Type B pancreatic cell (in vitro differentiated cells): ENCODE results near the gene CLDN6. TPM values are rescaled to one million over a fixed set of nuclear protein-coding genes. Genes with fewer than 3 reads are reported as not detected.

Experiments used
- DNase-seq: peaks from one replicate; pipeline ENCODE4 v3.0.0; 2021; ENCODE audit warnings: mixed read lengths; ENCODE audit not compliant: unreplicated experiment; ENCODE audit errors: extremely low spot score
- H3K27ac Mint-ChIP-seq: 2 replicates; pipeline ENCODE4 v1.8.0; 2021; ENCODE audit warnings: mild to moderate bottlenecking, mixed read lengths
- H3K27me3 Mint-ChIP-seq: 2 replicates; pipeline ENCODE4 v1.8.0; 2021; ENCODE audit warnings: mixed read lengths
- H3K36me3 Mint-ChIP-seq: 2 replicates; pipeline ENCODE4 v1.8.0; 2021; ENCODE audit warnings: mixed read lengths
- H3K4me1 Mint-ChIP-seq: one replicate; pipeline ENCODE4 v1.8.0; 2021; ENCODE audit warnings: mixed read lengths; ENCODE audit not compliant: unreplicated experiment
- H3K4me3 Mint-ChIP-seq: 2 replicates; pipeline ENCODE4 v1.8.0; 2021; ENCODE audit warnings: mild to moderate bottlenecking, mixed read lengths
- H3K9me3 Mint-ChIP-seq: 2 replicates; pipeline ENCODE4 v1.8.0; 2021; ENCODE audit warnings: mixed read lengths
- CTCF ChIP-seq: fragments of 200-600 bp; sonication (generic); conservative IDR thresholded peaks from 2 replicates; pipeline ENCODE4 v1.5.0; 2021; ENCODE audit warnings: antibody characterized with exemption, mild to moderate bottlenecking
- total RNA-seq: library from RNA; stranded (reverse); gene quantifications from 2 replicates; pipeline ENCODE4 v1.2.1, GENCODE V29; 2021; ENCODE audit warnings: low replicate concordance

Gene CLDN6
- total RNA-seq, 1 donor from 2014 or later, result 98.9 TPM

- H3K4me3 Mint-ChIP-seq, result no peak overlapping the region
- H3K9me3 Mint-ChIP-seq, result no peaks in the 10 kb centered on the region
These were observed 43.5 kb downstream of the CLDN6 start for GRCh38 chr16:2974319-2975056.

GRCh38 chr16:2973605-2974318 lies 44.2 kb downstream of the CLDN6 start:
- no peak for DNase-seq
- Mint-ChIP-seq H3K36me3 (peaks cover 3% of the 10 kb centered on the region), H3K4me3 (no peak overlapping the region), H3K27ac (no peak overlapping the region), H3K4me1 (peaks cover 7% of the 10 kb centered on the region), H3K27me3 (no peaks in the 10 kb centered on the region), H3K9me3 (no peaks in the 10 kb centered on the region)
- TF ChIP-seq CTCF, result no peak

More at GRCh38 chr16:2974319-2975056, 43.5 kb downstream of the CLDN6 start:
- peaks cover 7% of the 10 kb centered on the region for H3K4me1 Mint-ChIP-seq
- peaks cover 3% of the 10 kb centered on the region for H3K36me3 Mint-ChIP-seq
- no peaks in the 10 kb centered on the region for H3K27me3 Mint-ChIP-seq
- no peak overlapping the region for H3K27ac Mint-ChIP-seq
- no peak for DNase-seq
- TF ChIP-seq CTCF, result no peak

- Mint-ChIP-seq H3K27me3 (peaks cover 3% of the 10 kb centered on the region), H3K4me3 (no peak overlapping the region), H3K4me1 (peaks cover 12% of the 10 kb centered on the region), H3K36me3 (peaks cover 3% of the 10 kb centered on the region), H3K9me3 (no peaks in the 10 kb centered on the region), H3K27ac (no peak overlapping the region)
- no peak for TF ChIP-seq CTCF
- DNase-seq, result no peak
These were observed 44.9 kb downstream of the CLDN6 start for GRCh38 chr16:2973093-2973492.

GRCh38 chr16:2971985-2972784 lies 45.8 kb downstream of the CLDN6 start:
- peaks cover 13% of the 10 kb centered on the region for H3K4me1 Mint-ChIP-seq
- H3K27ac Mint-ChIP-seq, result peak overlapping the region; percentile 28
- no peak for DNase-seq
- H3K9me3 Mint-ChIP-seq, result no peaks in the 10 kb centered on the region
- TF ChIP-seq CTCF, result no peak
- H3K36me3 Mint-ChIP-seq, result peaks cover 3% of the 10 kb centered on the region
- peaks cover 4% of the 10 kb centered on the region for H3K27me3 Mint-ChIP-seq
- peak overlapping the region; percentile 68 for H3K4me3 Mint-ChIP-seq

- DNase-seq, result no peak
- Mint-ChIP-seq H3K4me3 (peak overlapping the region; percentile 79), H3K27ac (no peak overlapping the region), H3K27me3 (peaks cover 4% of the 10 kb centered on the region), H3K4me1 (peaks cover 13% of the 10 kb centered on the region), H3K36me3 (peaks cover 3% of the 10 kb centered on the region), H3K9me3 (no peaks in the 10 kb centered on the region)
- TF ChIP-seq CTCF, result no peak
These were observed 46.6 kb downstream of the CLDN6 start for GRCh38 chr16:2971134-2971984.
